Measurements from ENCODE around the gene HOXD10.
A peak's percentile ranks its signal among the peaks of the same experiment; 100 is the strongest.

Gene HOXD10

GRCh38 chr2:176136374-176137251 is 20.0 kb downstream of the HOXD10 start:
- no peak for DNase-seq (ENCODE audit: low read depth, low spot score)

GRCh38 chr2:176137252-176137580 is 20.6 kb downstream of the HOXD10 start:
- no peak for DNase-seq (ENCODE audit: low read depth, low spot score)

DNA sequence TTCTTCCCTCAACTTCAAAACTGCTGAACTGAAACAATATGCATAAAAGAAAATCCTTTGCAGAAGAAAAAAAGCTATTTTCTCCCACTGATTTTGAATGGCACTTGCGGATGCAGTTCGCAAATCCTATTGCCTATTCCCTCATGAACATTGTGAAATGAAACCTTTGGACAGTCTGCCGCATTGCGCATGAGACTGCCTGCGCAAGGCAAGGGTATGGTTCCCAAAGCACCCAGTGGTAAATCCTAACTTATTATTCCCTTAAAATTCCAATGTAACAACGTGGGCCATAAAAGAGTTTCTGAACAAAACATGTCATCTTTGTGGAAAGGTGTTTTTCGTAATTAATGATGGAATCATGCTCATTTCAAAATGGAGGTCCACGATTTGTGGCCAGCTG is 21.3 kb downstream of the HOXD10 start:
- DNase-seq (ENCODE audit: low read depth, low spot score), result no peak

- no peak for DNase-seq (ENCODE audit: low read depth, low spot score)
Measured at GRCh38 chr2:176138526-176138922, 21.9 kb downstream of the HOXD10 start.

DNA sequence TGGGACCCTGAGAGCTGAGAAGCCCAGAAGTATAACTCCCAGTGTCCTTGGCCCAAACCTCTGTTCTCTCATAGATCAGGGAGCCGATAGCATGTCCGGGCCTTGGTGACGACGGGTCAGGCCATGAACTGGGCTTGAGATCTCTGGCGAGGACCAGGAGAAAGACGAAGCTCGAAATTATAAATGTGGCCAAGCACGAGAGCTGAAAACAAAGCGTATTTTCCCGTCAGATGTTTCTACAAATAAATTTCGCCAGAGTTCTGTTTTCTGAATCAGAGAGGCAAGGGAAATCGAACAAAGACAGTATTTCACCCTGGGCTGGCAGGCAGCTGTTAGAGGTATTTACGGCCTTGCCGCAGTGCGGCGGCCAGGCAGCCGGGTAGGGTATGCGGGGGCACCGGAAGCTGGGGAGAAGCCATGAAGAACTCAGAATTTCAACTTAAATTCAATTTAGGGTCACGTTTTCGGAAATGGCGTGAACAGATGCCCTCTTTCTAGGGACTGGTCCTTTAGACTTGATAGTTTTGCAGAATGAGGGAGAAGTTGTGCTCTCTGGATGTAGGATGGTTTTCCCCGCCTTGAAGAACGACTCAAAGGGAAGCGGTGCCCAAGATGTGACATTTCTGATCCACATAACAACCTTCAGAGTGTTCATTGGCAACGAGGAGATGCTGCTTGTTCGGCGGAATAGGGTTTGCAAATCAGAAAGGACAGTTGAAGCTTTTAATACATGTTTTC is 22.5 kb downstream of the HOXD10 start:
- no peak for DNase-seq (ENCODE audit: low read depth, low spot score)

DNA sequence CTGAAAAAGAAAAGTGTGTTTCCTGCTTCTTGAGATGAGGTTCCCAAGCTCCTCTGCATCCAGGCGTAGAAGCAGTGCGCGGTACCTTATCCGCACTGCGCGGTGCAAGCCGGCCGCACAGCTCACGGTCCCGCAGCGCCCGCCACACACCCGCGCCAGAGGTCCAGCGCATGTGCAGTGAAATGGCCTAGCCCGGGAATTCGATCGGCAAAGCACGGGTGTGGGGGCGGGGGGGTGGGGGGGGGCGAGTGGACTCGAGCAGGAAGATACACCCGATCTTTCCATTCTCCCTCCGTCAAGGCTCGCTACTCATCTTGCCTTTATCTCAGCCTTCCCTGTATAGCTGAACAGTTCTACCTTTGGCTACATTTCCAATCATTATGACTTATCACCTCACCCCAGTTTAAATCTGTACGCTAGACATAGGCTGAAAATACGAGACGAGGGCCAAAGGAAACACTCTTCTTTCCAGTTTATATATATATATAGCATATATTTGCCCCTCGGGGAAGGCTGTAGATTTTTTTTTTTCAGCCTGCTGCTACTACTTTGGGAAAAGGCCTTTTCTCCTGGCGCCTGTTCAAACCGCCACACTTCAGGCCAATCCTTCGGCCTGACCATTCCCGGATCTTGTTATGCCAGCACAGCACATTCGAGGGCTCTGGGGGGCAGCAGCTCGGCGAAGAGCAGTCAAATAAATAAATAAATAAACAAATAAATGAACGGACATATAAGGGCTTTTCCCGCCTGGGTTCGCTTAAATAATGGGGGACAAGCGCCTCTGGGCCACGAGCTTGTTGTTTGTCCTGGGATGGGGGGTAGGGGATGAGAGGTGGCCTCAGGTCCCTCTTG is 23.3 kb downstream of the HOXD10 start:
- no peak for DNase-seq (ENCODE audit: low read depth, low spot score)

- DNase-seq (ENCODE audit: low read depth, low spot score), result peak; percentile 20
Measured at GRCh38 chr2:176140513-176141317, 24.1 kb downstream of the HOXD10 start.

GRCh38 chr2:176142281-176142680 is 25.7 kb downstream of the HOXD10 start:
- no peak for DNase-seq (ENCODE audit: low read depth, low spot score)

DNA sequence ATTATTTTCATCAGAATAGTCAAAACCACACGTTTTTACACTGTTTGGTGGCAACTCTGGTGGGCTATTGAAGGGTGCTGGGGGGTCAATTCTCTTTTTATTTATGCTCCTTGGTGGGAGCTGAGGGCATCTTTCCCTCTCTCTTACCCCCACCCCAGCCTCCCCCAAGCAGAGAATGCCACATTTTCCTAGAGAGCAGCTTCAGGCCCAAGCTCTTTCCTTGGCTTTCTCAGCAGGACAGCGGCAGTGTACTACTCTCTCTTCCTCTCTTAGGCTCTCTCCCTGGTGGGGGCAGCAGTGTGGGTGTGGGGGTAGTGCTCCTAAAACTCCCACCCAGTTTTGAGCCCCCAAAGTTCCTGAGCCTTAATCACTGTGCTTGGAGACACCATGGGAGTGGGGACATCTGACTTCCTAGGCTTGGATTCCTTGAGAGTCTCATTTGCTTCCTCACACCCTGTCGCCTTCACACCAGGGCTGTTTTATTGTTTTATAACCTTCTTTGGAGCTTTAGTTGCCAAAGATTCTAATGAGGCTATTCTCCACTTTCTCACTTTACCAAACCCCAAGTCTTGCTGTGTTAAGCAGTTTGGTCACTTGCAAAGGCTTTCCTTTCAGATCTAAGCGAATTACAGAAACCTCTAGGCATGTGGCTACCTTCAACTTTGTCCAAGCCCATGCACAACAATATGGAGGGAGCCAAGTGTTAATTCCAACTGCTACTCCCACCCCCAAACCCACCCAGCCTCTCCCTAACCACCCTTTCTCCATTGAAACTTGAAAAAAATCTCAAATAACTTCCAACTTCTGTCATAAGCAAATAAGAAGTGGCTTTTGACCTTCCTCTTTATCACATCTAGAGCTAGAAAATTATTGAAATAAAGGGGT is 28.7 kb downstream of the HOXD10 start:
- DNase-seq (ENCODE audit: low read depth, low spot score), result no peak

GRCh38 chr2:176146101-176146500 is 29.5 kb downstream of the HOXD10 start:
- no peak for DNase-seq (ENCODE audit: low read depth, low spot score)

GRCh38 chr2:176146645-176147044 is 30.1 kb downstream of the HOXD10 start:
- DNase-seq (ENCODE audit: low read depth, low spot score), result no peak

GRCh38 chr2:176147210-176147799 is 30.7 kb downstream of the HOXD10 start:
- no peak for DNase-seq (ENCODE audit: low read depth, low spot score)

DNA sequence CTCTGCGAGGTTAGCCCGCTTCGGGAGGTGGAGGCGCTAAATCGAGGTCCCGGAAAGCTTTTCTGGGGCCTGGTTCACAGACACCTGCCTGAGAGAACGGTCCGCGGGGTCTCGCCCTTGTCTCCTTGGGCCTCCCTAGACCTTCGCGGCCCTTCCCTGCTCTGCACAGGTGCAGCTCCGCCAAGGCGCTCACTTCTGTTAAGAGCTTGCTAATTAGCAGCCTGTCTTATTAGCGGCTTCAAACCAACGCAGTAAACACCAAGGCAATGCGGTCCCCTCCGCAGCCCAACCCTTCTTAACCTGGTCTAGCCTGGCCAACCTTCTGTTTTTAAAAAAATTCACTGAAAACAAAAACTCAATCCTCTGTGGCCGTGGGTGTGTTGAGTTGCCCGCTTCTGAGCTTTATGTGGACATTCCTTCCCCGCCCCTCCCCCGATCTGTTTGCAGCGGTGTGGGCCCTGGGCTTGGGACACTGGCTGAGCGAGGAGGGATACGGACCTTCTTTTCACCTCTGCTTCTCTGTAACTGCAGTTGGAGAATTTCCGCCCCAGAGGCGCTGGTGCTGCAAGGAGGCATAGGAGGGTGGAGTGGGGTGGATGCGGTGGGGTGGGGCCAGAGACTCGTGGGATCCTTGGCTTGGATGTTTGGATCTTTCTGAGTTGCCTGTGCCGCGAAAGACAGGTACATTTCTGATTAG is 31.4 kb downstream of the HOXD10 start:
- no peak for DNase-seq (ENCODE audit: low read depth, low spot score)

DNA sequence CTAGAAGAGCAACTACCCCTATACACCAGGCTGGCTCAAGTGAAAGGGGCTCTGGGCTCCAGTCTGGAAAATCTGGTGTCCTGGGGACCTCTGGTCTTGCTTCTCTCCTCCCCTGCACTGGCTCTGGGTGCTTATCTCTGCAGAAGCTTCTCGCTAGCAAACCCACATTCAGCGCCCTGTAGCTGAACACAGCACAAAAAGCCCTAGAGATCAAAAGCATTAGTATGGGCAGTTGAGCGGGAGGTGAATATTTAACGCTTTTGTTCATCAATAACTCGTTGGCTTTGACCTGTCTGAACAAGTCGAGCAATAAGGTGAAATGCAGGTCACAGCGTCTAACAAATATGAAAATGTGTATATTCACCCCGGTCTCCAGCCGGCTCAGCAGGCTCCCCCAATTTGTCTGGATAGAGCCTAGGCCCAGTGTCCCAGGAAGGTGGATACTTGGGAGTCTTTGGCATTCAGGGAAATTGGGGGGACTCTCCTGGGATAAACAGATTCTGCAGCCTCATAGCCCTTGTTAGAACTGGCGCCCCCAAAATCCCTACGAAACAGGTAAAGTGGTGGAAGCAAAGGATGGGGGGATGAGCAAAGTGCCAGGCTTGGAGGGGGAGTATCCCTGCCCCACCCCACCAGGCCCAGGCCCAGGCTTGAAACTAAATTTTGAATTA is 32.3 kb downstream of the HOXD10 start:
- DNase-seq (ENCODE audit: low read depth, low spot score), result no peak

- no peak for DNase-seq (ENCODE audit: low read depth, low spot score)
Measured at GRCh38 chr2:176149481-176149938, 32.9 kb downstream of the HOXD10 start.

DNA sequence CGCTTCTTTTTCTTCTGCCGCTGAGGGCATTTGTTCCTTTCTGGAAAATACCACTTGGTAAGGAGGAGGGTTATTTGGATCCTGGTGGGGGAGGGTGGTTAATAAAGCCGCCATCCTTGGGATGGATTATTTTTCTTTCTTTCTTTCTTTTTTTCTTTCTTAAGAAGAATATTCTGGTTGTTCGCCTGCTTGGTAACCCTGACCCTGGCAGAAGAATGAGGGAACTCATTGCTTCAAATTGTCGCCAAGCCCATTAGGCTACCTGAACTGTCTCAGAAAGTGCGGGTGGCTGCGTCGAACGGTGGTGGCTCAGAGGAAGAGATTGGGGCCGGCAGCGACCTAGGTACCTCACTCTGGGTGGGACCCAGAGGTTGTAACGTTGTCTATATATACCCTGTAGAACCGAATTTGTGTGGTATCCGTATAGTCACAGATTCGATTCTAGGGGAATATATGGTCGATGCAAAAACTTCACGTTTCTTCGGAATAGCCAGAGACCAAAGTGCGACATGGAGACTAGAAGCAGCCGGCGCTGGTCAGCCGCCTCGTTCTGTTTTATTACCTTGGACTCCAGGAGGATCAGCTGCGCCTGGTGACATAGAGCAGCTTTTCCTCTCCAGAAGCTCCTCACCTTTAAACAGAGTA is 33.5 kb downstream of the HOXD10 start:
- DNase-seq (ENCODE audit: low read depth, low spot score), result no peak

DNA sequence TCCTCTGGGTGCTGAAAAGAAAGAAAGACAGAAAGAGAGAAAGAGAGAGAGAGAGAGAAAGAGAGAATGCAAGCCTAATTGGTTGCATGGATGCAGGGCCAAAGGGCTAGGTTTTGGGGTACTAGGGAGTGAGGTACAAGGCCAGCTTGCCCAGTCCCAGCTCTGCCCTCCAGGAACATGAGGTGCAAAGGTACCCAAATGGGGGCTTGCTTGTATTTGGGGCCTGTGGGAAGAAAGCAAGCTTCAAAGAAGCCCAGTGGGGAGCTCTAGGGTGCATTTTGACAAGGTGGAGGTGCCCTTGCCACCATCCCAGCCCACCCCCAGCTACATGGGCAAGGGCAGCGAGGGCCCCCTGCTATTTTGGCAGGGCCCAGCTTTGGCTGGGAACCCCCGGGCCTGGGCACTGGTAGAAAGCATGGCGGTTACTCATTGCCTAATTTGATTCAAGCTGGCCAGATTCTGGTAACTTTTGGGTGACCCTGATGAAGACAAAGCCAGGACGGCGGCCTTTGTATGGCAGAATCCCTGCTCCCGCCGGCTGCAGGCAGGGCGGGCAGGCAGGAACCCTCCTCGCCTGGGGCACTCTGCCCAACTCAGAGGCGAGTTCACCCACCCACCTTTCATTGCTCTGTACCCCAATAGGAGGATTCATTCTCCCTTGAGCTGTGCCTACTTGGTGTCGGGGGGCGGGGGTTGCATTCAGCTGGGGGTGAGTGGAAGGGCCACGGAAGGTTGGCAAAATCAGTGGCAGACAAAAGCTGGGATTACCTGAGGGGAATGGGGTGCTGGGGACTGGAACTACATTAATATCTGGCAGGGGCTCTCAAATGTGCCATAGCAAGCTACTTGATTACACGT is 34.2 kb downstream of the HOXD10 start:
- DNase-seq (ENCODE audit: low read depth, low spot score), result no peak
